Fibroblast of lung (primary cell): ENCODE measurements around the gene CA4. TPM values are rescaled to one million over a fixed set of nuclear protein-coding genes. Genes with fewer than 3 reads are reported as not detected.

Experiments used
- DNase-seq, 2 donors: peaks; one replicate each; pipeline versions ENCODE4 v3.0.0 to v3.0.0-alpha.2; 2010; ENCODE audit warnings: low read depth in 2 of 2
- H2AFZ ChIP-seq: 2 replicates; pipeline ENCODE4 v1.5.1; 2012; ENCODE audit warnings: low read length, control low read depth, inconsistent platforms
- H3K27ac ChIP-seq: 2 replicates; pipeline ENCODE4 v1.5.1; 2011; ENCODE audit warnings: low read length, control low read depth; ENCODE audit not compliant: insufficient read depth
- H3K27me3 ChIP-seq: 2 replicates; pipeline ENCODE4 v1.5.1; 2011; ENCODE audit warnings: mild to moderate bottlenecking, low read length; ENCODE audit not compliant: control insufficient read depth, insufficient read depth
- H3K36me3 ChIP-seq: 2 replicates; pipeline ENCODE4 v1.5.1; 2011; ENCODE audit warnings: low read length; ENCODE audit not compliant: control insufficient read depth, insufficient read depth
- H3K4me1 ChIP-seq: 2 replicates; pipeline ENCODE4 v1.5.1; 2011; ENCODE audit warnings: low read length; ENCODE audit not compliant: control insufficient read depth, insufficient read depth; ENCODE audit errors: extremely low read depth
- H3K4me2 ChIP-seq: 2 replicates; pipeline ENCODE4 v1.5.1; 2011; ENCODE audit warnings: low read length, control low read depth; ENCODE audit not compliant: insufficient read depth; ENCODE audit errors: extremely low read depth
- H3K4me3 ChIP-seq, 4 experiments: fragments of 200-600 bp in 1 of 4; sonication (generic) in 1 of 4; replicated peaks in 1 of 4; 2 replicates each; pipeline ENCODE4 v1.5.1; 2011 to 2016; ENCODE audit warnings: low read length in 4 of 4, low read depth in 3 of 4, mild to moderate bottlenecking in 3 of 4, control low read depth in 2 of 4, inconsistent platforms in 1 of 4, mixed read lengths in 1 of 4; ENCODE audit not compliant: insufficient read depth in 1 of 4; ENCODE audit errors: control extremely low read depth in 1 of 4
- H3K79me2 ChIP-seq: 2 replicates; pipeline ENCODE4 v1.5.1; 2012; ENCODE audit warnings: mild to moderate bottlenecking, low read length, inconsistent platforms; ENCODE audit not compliant: control insufficient read depth, insufficient read depth
- H3K9ac ChIP-seq: 2 replicates; pipeline ENCODE4 v1.5.1; 2011; ENCODE audit warnings: mild to moderate bottlenecking, low read length, control low read depth; ENCODE audit not compliant: insufficient read depth
- H3K9me3 ChIP-seq: 2 replicates; pipeline ENCODE4 v1.5.1; 2012; ENCODE audit warnings: low read depth, low read length; ENCODE audit not compliant: control insufficient read depth, insufficient read depth
- H4K20me1 ChIP-seq: 2 replicates; pipeline ENCODE4 v1.5.1; 2011; ENCODE audit warnings: low read length; ENCODE audit not compliant: control insufficient read depth, insufficient read depth; ENCODE audit errors: extremely low read depth
- EZH2 ChIP-seq: IDR thresholded peaks from 2 replicates; pipeline ENCODE4 v1.5.1; 2012; ENCODE audit warnings: low read length, control low read depth, mild to moderate bottlenecking; ENCODE audit errors: missing control alignments
- polyA plus RNA-seq, 2 donors: library from polyadenylated mRNA; depleted of rRNA in 1 of 2; stranded (reverse) in 1 of 2; unstranded in 1 of 2; fragments of >200 nt; gene quantifications; 2 replicates each; pipeline ENCODE4 v1.2.1, GENCODE V29; 2011 to 2012; ENCODE audit warnings: missing spikeins in 1 of 2
- total RNA-seq: library from RNA; depleted of rRNA; stranded (reverse); fragments of >200 nt; gene quantifications from 2 replicates; pipeline ENCODE4 v1.2.1, GENCODE V29; 2014
- TF ChIP-seq, protein P1 (sequence below), 2 donors: IDR thresholded peaks in 1 of 2; conservative IDR thresholded peaks in 1 of 2; 1 replicate in 1 of 2; 2 replicates in 1 of 2; pipeline ENCODE4 v1.5.1; 2011 to 2012; ENCODE audit warnings: low read length in 2 of 2, control low read depth in 1 of 2, inconsistent platforms in 1 of 2, low read depth in 1 of 2, mild to moderate bottlenecking in 1 of 2

CA4 gene
- total and polyA plus RNA-seq, 2 donors (not counting 1 experiment from before 2014, with no cell fraction given): not detected

- Histone ChIP-seq H3K4me3 (no peak overlapping the region), H3K27ac (no peak overlapping the region), H3K9ac (no peak overlapping the region), H3K4me2 (no peak overlapping the region), H3K27me3 (peaks cover 58% of the 10 kb centered on the region), H3K4me1 (peaks cover 8% of the 10 kb centered on the region), H3K36me3 (no peaks in the 10 kb centered on the region), H3K9me3 (no peaks in the 10 kb centered on the region), H2AFZ (no peak overlapping the region), H4K20me1 (no peaks in the 10 kb centered on the region), H3K79me2 (no peaks in the 10 kb centered on the region)
- DNase-seq: peak; percentile 21 to 38
- TF ChIP-seq, protein P1, sequence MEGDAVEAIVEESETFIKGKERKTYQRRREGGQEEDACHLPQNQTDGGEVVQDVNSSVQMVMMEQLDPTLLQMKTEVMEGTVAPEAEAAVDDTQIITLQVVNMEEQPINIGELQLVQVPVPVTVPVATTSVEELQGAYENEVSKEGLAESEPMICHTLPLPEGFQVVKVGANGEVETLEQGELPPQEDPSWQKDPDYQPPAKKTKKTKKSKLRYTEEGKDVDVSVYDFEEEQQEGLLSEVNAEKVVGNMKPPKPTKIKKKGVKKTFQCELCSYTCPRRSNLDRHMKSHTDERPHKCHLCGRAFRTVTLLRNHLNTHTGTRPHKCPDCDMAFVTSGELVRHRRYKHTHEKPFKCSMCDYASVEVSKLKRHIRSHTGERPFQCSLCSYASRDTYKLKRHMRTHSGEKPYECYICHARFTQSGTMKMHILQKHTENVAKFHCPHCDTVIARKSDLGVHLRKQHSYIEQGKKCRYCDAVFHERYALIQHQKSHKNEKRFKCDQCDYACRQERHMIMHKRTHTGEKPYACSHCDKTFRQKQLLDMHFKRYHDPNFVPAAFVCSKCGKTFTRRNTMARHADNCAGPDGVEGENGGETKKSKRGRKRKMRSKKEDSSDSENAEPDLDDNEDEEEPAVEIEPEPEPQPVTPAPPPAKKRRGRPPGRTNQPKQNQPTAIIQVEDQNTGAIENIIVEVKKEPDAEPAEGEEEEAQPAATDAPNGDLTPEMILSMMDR (conservative IDR thresholded peaks at IDR 0.05 in 1 of 2, IDR thresholded peaks at IDR 0.05 in 1 of 2; ENCODE audit: low read depth in 1 of 2, low read length in 2 of 2): no peak
- peak; percentile 67 for TF ChIP-seq EZH2
Observed at GRCh38 chr17:60141111-60142018, 8.4 kb upstream of the CA4 start.

- H4K20me1 ChIP-seq: no peaks in the 10 kb centered on the region
- H3K27me3 ChIP-seq: peaks cover 63% of the 10 kb centered on the region
- H2AFZ ChIP-seq: no peak overlapping the region
- H3K9me3 ChIP-seq: no peaks in the 10 kb centered on the region
- peak overlapping the region in 1 of 4 experiments; percentile 20 for H3K4me3 ChIP-seq
- H3K9ac ChIP-seq: no peak overlapping the region
- no peaks in the 10 kb centered on the region for H3K36me3 ChIP-seq
- H3K4me2 ChIP-seq: peak overlapping the region; percentile 67
- TF ChIP-seq, protein P1 (conservative IDR thresholded peaks at IDR 0.05 in 1 of 2, IDR thresholded peaks at IDR 0.05 in 1 of 2; ENCODE audit: low read depth in 1 of 2, low read length in 2 of 2): peak; percentile 73 to 83
- peak; percentile 39 for TF ChIP-seq EZH2
- H3K27ac ChIP-seq: no peak overlapping the region
- H3K4me1 ChIP-seq: peaks cover 8% of the 10 kb centered on the region
- DNase-seq: peak; percentile 83 to 84
- no peaks in the 10 kb centered on the region for H3K79me2 ChIP-seq
Observed at GRCh38 chr17:60142872-60143499, 6.8 kb upstream of the CA4 start.
